ENCODE measurements around the gene ACAT2.
"Not testable (repeated sequence)": the region's sequence is repeated elsewhere in the genome, so short reads cannot be mapped to it uniquely, and the experiment has no call there.

The ACAT2 gene

DNA sequence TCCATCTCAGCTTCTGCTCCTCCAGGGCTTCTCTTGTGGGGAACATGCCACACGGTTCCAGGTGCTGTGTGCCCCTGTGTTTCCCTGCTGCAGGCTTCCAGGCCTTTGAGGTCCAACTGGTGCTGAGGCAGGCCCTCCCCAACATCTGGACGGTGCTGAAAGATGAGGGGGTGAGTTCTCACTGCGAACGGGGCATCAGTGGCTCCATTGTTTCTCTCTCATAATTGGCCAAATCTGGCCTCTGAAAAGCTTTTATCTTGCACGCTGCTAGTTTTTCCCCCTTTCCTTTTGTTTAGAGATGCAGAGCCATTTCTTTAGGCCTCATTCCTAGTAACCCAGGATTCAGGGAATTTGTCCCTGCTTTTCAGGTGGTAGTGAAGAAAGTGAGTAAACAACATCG, 46.8 kb downstream of the ACAT2 start:
- Histone ChIP-seq H3K36me3 (ENCODE audit: control insufficient read depth, insufficient read depth, low read length) (no peaks in the 10 kb centered on the region), H3K27ac (ENCODE audit: low read depth, low read length) (no peak overlapping the region), H3K27me3 (ENCODE audit: control insufficient read depth, insufficient read depth, low read length) (no peaks in the 10 kb centered on the region), H3K9ac (ENCODE audit: low read length) (no peak overlapping the region), H3K4me3 (ENCODE audit: low read length) (no peak overlapping the region), H3K4me1 (ENCODE audit: control insufficient read depth, insufficient read depth, low read length) (no peaks in the 10 kb centered on the region)

DNA sequence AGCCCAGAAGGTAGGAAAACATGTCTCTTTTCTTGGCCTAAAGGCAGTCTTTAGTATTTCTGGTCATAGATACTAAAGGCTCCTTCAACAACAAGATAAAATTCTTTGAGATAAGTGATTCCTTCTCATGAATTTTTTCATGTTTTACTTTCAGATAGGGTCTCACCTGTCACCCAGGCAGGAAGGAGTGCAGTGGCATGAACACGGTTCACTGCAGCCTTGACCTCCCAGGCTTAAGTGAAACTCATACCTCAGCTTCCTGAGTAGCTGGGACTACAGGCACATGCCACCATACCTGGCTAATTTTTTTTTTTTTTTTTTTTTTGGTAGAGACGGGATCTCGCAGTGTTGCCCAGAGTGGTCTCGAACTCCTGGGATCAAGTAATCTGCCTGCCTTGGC, 47.3 kb downstream of the ACAT2 start:
- H3K4me3 ChIP-seq (ENCODE audit: low read length), result no peak overlapping the region
- H3K9ac ChIP-seq (ENCODE audit: low read length), result no peak overlapping the region
- H3K4me1 ChIP-seq (ENCODE audit: control insufficient read depth, insufficient read depth, low read length), result no peaks in the 10 kb centered on the region
- H3K27me3 ChIP-seq (ENCODE audit: control insufficient read depth, insufficient read depth, low read length), result no peaks in the 10 kb centered on the region
- H3K27ac ChIP-seq (ENCODE audit: low read depth, low read length), result no peak overlapping the region
- no peaks in the 10 kb centered on the region for H3K36me3 ChIP-seq (ENCODE audit: control insufficient read depth, insufficient read depth, low read length)

DNA sequence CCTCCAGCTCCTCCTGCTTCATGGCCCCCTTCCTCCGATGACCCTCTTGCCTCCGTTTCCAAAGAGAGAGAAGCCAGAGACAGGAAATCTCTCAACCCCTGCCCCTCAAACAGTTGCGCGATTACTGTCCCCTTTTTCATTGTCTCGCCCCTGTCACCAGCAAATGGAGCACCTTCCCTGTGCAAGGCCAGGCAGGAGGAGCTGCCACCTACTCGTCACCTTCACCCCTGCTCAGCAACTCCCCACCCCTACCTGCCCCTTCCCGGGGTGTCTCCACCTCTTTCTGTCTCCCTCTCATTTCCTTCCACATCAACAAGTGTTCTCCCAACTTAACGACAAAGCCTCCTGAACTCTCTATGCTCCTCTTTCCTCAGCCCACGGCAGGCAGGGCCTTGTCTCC, 51.9 kb downstream of the ACAT2 start:
- no peak overlapping the region for H3K4me3 ChIP-seq (ENCODE audit: low read length)
- H3K4me1 ChIP-seq (ENCODE audit: control insufficient read depth, insufficient read depth, low read length), result no peaks in the 10 kb centered on the region
- no peak overlapping the region for H3K9ac ChIP-seq (ENCODE audit: low read length)
- H3K27me3 ChIP-seq (ENCODE audit: control insufficient read depth, insufficient read depth, low read length), result no peaks in the 10 kb centered on the region
- H3K27ac ChIP-seq (ENCODE audit: low read depth, low read length), result no peak overlapping the region
- H3K36me3 ChIP-seq (ENCODE audit: control insufficient read depth, insufficient read depth, low read length), result no peaks in the 10 kb centered on the region

DNA sequence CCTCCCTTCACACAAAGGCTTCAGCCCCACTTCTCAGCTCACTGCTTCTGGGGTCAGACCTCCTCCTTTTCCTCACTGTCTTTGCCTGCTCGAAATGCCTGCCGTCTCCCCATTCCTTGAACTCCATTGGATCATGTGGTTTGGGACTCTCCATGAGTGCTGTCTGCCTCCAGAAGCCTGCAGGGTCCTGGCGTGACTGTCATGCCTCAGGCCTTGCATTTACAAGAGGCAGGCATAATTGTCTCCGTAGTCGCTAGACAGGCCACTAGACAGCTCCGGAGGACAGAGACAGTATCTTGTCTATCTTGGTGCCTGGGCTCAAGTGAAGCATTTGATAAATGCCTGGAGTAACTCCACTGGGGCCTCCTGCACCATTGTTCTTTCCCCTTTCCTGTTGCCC, 53.6 kb downstream of the ACAT2 start:
- no peaks in the 10 kb centered on the region for H3K27me3 ChIP-seq (ENCODE audit: control insufficient read depth, insufficient read depth, low read length)
- no peak overlapping the region for H3K9ac ChIP-seq (ENCODE audit: low read length)
- H3K4me1 ChIP-seq (ENCODE audit: control insufficient read depth, insufficient read depth, low read length), result no peaks in the 10 kb centered on the region
- H3K4me3 ChIP-seq (ENCODE audit: low read length), result no peak overlapping the region
- H3K27ac ChIP-seq (ENCODE audit: low read depth, low read length), result no peak overlapping the region
- H3K36me3 ChIP-seq (ENCODE audit: control insufficient read depth, insufficient read depth, low read length), result no peaks in the 10 kb centered on the region

DNA sequence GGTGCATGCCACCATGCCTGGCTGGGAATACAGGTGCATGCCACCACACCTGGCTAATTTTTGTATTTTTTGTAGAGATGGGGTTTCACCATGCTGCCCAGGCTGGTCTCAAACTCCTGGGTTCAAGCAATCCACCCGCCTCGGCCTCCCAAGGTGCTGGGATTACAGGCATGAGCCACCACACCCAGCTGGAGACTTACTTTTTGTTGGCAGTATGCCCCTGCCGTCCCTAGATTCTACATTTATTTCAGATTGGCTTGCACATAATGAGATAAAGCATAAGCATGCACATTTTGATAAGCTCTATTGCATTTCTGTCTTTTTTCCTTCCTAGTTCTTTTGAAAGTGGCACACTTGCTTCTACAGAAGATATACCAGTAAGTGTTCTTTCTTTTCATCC, 54.9 kb downstream of the ACAT2 start:
- H3K27ac ChIP-seq (ENCODE audit: low read depth, low read length); H3K4me1 ChIP-seq (ENCODE audit: control insufficient read depth, insufficient read depth, low read length); H3K9ac ChIP-seq (ENCODE audit: low read length); H3K4me3 ChIP-seq (ENCODE audit: low read length); H3K27me3 ChIP-seq (ENCODE audit: control insufficient read depth, insufficient read depth, low read length); H3K36me3 ChIP-seq (ENCODE audit: control insufficient read depth, insufficient read depth, low read length): not testable (repeated sequence)

DNA sequence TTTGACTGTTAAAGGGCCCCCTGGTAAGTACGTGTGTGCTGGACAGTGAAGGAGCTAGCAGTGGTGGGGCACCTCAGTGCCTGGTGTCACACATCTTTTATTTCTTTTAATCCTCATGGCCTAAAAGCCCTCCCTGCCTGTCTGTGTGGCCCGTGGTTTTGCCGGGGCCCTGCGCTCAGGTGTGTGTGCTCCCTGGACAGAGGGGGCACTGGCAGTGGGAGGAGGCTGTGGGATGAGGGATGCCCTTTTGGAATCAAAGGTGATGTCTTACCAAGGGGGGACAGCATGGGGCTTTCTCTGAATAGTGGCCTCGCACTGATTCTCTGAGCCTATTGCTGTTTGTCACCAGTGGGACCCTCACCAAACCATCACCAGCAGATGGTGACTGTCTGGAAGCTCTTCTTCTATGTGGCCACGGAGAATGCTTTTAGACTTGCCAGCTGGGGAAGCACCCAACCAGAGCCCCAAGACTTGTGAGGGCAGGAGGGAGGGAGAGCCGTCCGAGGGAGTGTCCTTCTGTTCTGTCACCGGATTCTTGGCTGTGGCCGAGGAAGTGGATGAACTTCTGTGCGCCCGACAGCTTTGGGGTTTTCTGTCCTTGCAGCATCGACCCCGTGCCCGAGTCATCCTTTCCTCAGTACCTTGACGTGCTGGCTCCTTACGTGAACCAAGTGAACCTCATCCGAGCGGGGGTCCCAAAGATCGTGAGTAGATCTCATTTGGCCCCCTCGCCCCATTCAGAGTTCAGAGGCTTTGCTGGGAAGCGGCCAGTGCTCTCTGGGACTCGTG, 56.3 kb downstream of the ACAT2 start:
- H3K36me3 ChIP-seq (ENCODE audit: control insufficient read depth, insufficient read depth, low read length), result no peaks in the 10 kb centered on the region
- H3K9ac ChIP-seq (ENCODE audit: low read length), result no peak overlapping the region
- H3K4me3 ChIP-seq (ENCODE audit: low read length), result no peak overlapping the region

DNA sequence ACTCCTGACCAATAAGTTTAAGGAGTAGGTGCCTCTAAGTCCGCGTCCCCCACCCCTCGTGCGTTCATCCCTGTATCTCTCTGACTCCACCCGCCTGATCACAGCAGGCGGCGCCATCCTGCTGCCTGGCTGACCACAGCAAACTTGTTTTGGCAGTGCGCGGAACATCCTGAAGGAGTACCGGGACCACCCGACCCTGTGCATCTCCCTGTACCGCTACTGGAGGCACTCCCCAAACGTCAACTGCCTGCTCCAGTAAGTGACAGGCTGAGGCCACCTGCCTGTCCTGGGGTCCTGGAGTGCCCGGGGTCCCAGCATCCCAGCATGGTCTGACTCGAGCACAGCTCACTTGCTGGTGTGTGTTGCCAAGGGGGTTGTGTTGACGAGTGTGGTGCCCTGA, 57.3 kb downstream of the ACAT2 start:
- Histone ChIP-seq H3K4me3 (ENCODE audit: low read length) (no peak overlapping the region), H3K27ac (ENCODE audit: low read depth, low read length) (no peak overlapping the region), H3K27me3 (ENCODE audit: control insufficient read depth, insufficient read depth, low read length) (no peaks in the 10 kb centered on the region), H3K36me3 (ENCODE audit: control insufficient read depth, insufficient read depth, low read length) (no peaks in the 10 kb centered on the region), H3K9ac (ENCODE audit: low read length) (no peak overlapping the region), H3K4me1 (ENCODE audit: control insufficient read depth, insufficient read depth, low read length) (no peaks in the 10 kb centered on the region)

More for the DNA sequence above, 56.3 kb downstream of the ACAT2 start:
- no peaks in the 10 kb centered on the region for H3K4me1 ChIP-seq (ENCODE audit: control insufficient read depth, insufficient read depth, low read length)
- H3K27ac ChIP-seq (ENCODE audit: low read depth, low read length), result no peak overlapping the region
- H3K27me3 ChIP-seq (ENCODE audit: control insufficient read depth, insufficient read depth, low read length), result no peaks in the 10 kb centered on the region

DNA sequence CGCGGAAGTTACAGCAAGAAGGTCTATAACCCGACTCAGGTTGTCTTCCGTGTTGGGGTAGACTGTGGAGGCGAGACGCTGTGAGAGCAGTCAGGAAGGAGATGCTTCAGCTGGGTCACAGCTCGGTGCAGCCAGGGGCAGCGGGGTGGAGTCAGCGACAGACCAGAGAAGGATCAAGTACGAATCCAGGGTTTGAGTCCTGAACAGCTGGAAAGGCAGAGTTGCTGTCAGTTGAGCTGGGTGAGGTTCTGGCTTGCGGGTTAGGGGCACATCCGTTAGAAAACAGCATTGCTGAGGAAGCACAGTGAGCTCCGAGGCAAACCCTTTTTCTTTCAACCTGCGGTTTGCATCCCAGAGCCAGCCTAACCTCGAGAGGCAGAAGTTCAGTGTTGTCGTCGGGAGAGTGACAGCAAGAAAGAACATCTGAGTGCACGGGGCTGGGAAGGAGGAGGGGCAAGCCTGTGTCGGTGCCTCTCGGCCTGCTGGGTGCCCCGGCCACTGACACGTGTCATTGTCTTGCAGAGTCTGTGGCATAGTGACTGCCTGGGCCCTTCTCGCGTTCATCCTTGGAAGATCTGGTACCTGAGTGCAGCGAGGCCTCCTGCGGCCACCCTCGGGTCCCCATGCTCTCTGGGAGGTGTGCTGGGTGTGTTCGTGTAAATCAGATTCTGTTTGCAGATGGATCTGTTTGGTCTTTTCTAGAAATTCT, 58.2 kb downstream of the ACAT2 start:
- Histone ChIP-seq H3K36me3 (ENCODE audit: control insufficient read depth, insufficient read depth, low read length) (no peaks in the 10 kb centered on the region), H3K9ac (ENCODE audit: low read length) (no peak overlapping the region), H3K27me3 (ENCODE audit: control insufficient read depth, insufficient read depth, low read length) (no peaks in the 10 kb centered on the region), H3K4me3 (ENCODE audit: low read length) (peak overlapping the region; percentile 25), H3K4me1 (ENCODE audit: control insufficient read depth, insufficient read depth, low read length) (no peaks in the 10 kb centered on the region), H3K27ac (ENCODE audit: low read depth, low read length) (no peak overlapping the region)

DNA sequence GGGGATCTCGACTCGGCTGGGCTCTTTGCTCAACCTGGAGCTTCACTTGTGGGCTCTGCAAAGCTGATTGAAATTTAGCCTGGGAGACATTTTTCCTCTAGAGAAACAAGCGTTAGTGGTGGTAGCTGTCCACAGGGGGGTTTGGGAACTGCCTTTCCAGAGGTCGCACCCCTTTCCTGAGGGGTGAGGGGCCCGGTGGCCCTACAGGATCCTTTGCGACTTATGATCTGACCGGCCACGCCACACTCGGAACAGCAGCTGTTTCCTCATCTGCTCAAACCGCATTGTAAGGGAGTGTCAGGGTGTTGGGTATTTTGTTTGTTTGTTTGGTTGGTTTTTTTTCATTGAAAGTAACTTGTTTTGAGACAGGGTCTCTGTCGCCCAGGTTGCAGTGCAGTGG, 59.3 kb downstream of the ACAT2 start:
- no peaks in the 10 kb centered on the region for H3K4me1 ChIP-seq (ENCODE audit: control insufficient read depth, insufficient read depth, low read length)
- no peak overlapping the region for H3K4me3 ChIP-seq (ENCODE audit: low read length)
- no peaks in the 10 kb centered on the region for H3K36me3 ChIP-seq (ENCODE audit: control insufficient read depth, insufficient read depth, low read length)
- no peak overlapping the region for H3K27ac ChIP-seq (ENCODE audit: low read depth, low read length)
- H3K27me3 ChIP-seq (ENCODE audit: control insufficient read depth, insufficient read depth, low read length), result no peaks in the 10 kb centered on the region
- no peak overlapping the region for H3K9ac ChIP-seq (ENCODE audit: low read length)

DNA sequence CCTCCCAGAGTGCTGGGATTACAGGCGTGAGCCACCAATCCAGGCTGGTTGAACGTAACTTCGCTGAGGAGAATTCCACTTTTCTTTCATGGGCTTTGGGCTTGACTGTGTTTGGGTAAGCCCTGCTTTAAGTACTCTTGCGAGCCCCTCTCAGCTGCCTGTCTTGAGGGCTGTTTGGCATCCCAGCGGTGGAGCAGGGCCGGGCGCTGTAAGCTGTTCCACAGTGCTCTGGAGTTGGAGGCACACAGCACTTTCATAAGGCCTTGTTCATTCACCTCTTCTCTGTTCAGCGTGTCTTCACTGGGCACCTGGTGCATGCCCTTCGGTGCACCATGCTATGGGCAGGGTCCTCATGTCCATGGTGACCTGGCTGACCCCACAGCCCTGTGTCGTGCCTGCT, 59.9 kb downstream of the ACAT2 start:
- Histone ChIP-seq H3K27ac (ENCODE audit: low read depth, low read length) (no peak overlapping the region), H3K27me3 (ENCODE audit: control insufficient read depth, insufficient read depth, low read length) (no peaks in the 10 kb centered on the region), H3K9ac (ENCODE audit: low read length) (no peak overlapping the region), H3K4me3 (ENCODE audit: low read length) (no peak overlapping the region), H3K36me3 (ENCODE audit: control insufficient read depth, insufficient read depth, low read length) (no peaks in the 10 kb centered on the region), H3K4me1 (ENCODE audit: control insufficient read depth, insufficient read depth, low read length) (no peaks in the 10 kb centered on the region)

DNA sequence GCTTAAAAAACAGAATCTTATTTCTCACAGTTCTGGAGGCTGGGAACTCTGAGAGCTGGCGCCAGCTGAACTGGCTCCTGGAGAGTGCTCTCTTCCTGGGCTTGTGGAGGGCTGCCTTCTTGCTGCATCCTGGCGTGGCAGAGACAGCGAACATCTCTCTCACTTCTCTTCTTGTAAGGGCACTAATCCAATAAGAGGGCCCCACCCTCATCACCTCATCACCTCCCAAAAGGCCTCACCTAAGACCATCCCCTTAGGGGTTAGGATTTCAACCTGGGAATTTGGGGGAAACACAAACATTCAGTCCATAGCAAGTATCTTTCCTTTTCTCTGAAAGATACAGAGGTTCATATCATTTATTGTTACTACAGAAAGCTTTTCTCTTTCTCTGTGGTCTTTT, 62.1 kb downstream of the ACAT2 start:
- H3K4me3 ChIP-seq (ENCODE audit: low read length), result no peak overlapping the region
- no peak overlapping the region for H3K9ac ChIP-seq (ENCODE audit: low read length)
- H3K36me3 ChIP-seq (ENCODE audit: control insufficient read depth, insufficient read depth, low read length), result no peaks in the 10 kb centered on the region
- no peaks in the 10 kb centered on the region for H3K27me3 ChIP-seq (ENCODE audit: control insufficient read depth, insufficient read depth, low read length)
- no peaks in the 10 kb centered on the region for H3K4me1 ChIP-seq (ENCODE audit: control insufficient read depth, insufficient read depth, low read length)
- H3K27ac ChIP-seq (ENCODE audit: low read depth, low read length), result no peak overlapping the region

DNA sequence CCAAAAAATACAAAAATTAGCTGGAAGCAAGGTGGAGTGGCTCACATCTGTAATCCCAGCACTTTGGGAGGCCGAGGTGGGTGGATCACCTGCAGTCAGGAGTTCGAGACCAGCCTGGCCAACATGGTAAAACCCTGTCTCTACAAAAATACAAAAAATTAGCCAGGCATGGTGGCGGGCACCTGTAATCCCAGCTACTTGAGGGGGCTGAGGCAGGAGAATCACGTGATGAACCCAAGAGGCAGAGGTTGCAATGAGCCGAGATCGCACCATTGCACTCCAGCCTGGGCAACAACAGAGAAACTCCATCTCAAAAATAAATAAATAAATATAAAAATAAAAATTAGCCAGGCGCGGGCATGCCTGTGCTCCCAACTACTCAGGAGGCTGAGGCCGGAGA, 62.8 kb downstream of the ACAT2 start:
- not testable (repeated sequence) for H3K36me3 ChIP-seq (ENCODE audit: control insufficient read depth, insufficient read depth, low read length); H3K9ac ChIP-seq (ENCODE audit: low read length); H3K27ac ChIP-seq (ENCODE audit: low read depth, low read length); H3K27me3 ChIP-seq (ENCODE audit: control insufficient read depth, insufficient read depth, low read length); H3K4me3 ChIP-seq (ENCODE audit: low read length); H3K4me1 ChIP-seq (ENCODE audit: control insufficient read depth, insufficient read depth, low read length)

DNA sequence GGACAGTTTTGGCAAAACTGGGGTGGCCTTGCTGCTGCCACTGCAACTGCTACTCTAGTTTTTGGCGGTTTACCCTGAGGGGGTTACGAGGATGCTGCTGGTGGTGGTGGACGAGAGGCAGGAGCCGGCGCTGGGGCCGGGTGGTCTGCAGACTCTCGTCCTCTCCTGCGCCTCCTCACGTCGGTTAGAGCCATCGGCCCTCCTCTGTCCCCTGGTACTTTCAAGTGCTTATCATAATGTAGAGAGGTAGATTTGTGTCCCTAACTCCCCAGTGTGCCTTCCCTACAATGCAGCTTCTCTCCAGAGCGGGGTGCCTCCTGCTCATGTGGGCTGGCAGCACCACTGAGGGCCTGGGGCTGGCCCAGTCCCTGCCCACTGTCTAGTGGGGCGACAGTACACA, 64.2 kb downstream of the ACAT2 start:
- no peak overlapping the region for H3K27ac ChIP-seq (ENCODE audit: low read depth, low read length)
- no peak overlapping the region for H3K4me3 ChIP-seq (ENCODE audit: low read length)
- no peaks in the 10 kb centered on the region for H3K36me3 ChIP-seq (ENCODE audit: control insufficient read depth, insufficient read depth, low read length)
- no peak overlapping the region for H3K9ac ChIP-seq (ENCODE audit: low read length)
- no peaks in the 10 kb centered on the region for H3K4me1 ChIP-seq (ENCODE audit: control insufficient read depth, insufficient read depth, low read length)
- no peaks in the 10 kb centered on the region for H3K27me3 ChIP-seq (ENCODE audit: control insufficient read depth, insufficient read depth, low read length)
